Stimulated activated naive CD8-positive, alpha-beta T cell treated with anti-CD3 and anti-CD28 coated beads, Interleukin-15, Interleukin-2, amounts not matched to agents 100 ng/mL and 50 ng/mL, for 24 hours (primary cell): ENCODE data around the gene TXNRD1.

Source experiments
- H3K27ac Mint-ChIP-seq: one replicate; pipeline ENCODE4 v1.8.0; 2021; ENCODE audit warnings: mild to moderate bottlenecking, mixed read lengths
- H3K27me3 Mint-ChIP-seq: one replicate; pipeline ENCODE4 v1.8.0; 2021; ENCODE audit warnings: mixed read lengths
- H3K36me3 Mint-ChIP-seq: one replicate; pipeline ENCODE4 v1.8.0; 2021; ENCODE audit warnings: low read depth, mixed read lengths
- H3K4me1 Mint-ChIP-seq: one replicate; pipeline ENCODE4 v1.8.0; 2021; ENCODE audit warnings: low read depth, mixed read lengths
- H3K4me3 Mint-ChIP-seq: one replicate; pipeline ENCODE4 v1.8.0; 2021; ENCODE audit warnings: mild to moderate bottlenecking, mixed read lengths
- H3K9me3 Mint-ChIP-seq: one replicate; pipeline ENCODE4 v1.8.0; 2021; ENCODE audit warnings: mixed read lengths

TXNRD1 gene

GRCh38 chr12:104354868-104355570 lies 139.4 kb downstream of the TXNRD1 start:
- Mint-ChIP-seq H3K27ac (peak overlapping the region; percentile 3), H3K4me3 (no peak overlapping the region)

GRCh38 chr12:104355630-104356029 lies 140.1 kb downstream of the TXNRD1 start:
- Mint-ChIP-seq H3K27me3 (no peaks in the 10 kb centered on the region), H3K9me3 (no peaks in the 10 kb centered on the region), H3K27ac (peak overlapping the region; percentile 3), H3K36me3 (peaks cover 22% of the 10 kb centered on the region), H3K4me1 (no peaks in the 10 kb centered on the region), H3K4me3 (no peak overlapping the region)

More at GRCh38 chr12:104354868-104355570, 139.4 kb downstream of the TXNRD1 start:
- H3K9me3 Mint-ChIP-seq = no peaks in the 10 kb centered on the region
- H3K27me3 Mint-ChIP-seq = no peaks in the 10 kb centered on the region
- H3K4me1 Mint-ChIP-seq = no peaks in the 10 kb centered on the region
- peaks cover 28% of the 10 kb centered on the region for H3K36me3 Mint-ChIP-seq

- peaks cover 15% of the 10 kb centered on the region for H3K36me3 Mint-ChIP-seq
- no peaks in the 10 kb centered on the region for H3K27me3 Mint-ChIP-seq
- H3K9me3 Mint-ChIP-seq = no peaks in the 10 kb centered on the region
- no peak overlapping the region for H3K4me3 Mint-ChIP-seq
- H3K27ac Mint-ChIP-seq = no peak overlapping the region
- H3K4me1 Mint-ChIP-seq = no peaks in the 10 kb centered on the region
Measured at GRCh38 chr12:104356231-104357115, 140.9 kb downstream of the TXNRD1 start.

DNA sequence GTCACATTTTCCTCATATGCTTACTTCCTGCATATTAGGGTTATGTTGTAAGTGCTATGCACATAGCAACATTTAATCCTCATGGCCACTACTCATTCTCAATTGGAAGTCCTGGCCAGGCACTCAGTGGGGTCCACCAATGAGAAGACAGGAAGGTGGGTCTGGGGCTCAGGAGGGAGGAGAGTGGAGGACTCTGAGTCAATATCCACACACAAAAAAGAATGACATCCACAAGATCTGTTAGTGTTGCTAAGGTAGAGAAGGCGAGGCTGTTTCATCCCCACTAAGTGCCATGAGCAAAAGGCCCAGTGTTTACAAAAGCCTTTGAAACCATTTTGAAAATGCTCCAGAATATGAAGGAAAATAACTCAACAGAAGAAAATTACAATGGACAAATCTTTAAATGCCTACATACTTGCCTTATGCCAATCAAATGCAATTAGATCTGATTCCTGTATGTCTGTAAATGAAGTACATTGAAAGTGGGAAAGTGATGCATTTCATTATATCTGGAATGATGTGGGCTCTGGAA lies 141.9 kb downstream of the TXNRD1 start:
- Mint-ChIP-seq H3K36me3 (peaks cover 8% of the 10 kb centered on the region), H3K27me3 (no peaks in the 10 kb centered on the region), H3K27ac (no peak overlapping the region), H3K9me3 (no peaks in the 10 kb centered on the region), H3K4me1 (no peaks in the 10 kb centered on the region), H3K4me3 (no peak overlapping the region)

GRCh38 chr12:104358353-104359003 lies 142.9 kb downstream of the TXNRD1 start:
- no peak overlapping the region for H3K4me3 Mint-ChIP-seq
- no peaks in the 10 kb centered on the region for H3K4me1 Mint-ChIP-seq
- no peaks in the 10 kb centered on the region for H3K27me3 Mint-ChIP-seq
- H3K36me3 Mint-ChIP-seq = peaks cover 3% of the 10 kb centered on the region
- no peak overlapping the region for H3K27ac Mint-ChIP-seq
- no peaks in the 10 kb centered on the region for H3K9me3 Mint-ChIP-seq

GRCh38 chr12:104359216-104359615 lies 143.6 kb downstream of the TXNRD1 start:
- H3K9me3 Mint-ChIP-seq = no peaks in the 10 kb centered on the region
- H3K36me3 Mint-ChIP-seq = no peaks in the 10 kb centered on the region
- no peaks in the 10 kb centered on the region for H3K27me3 Mint-ChIP-seq
- no peak overlapping the region for H3K27ac Mint-ChIP-seq
- no peak overlapping the region for H3K4me3 Mint-ChIP-seq
- no peaks in the 10 kb centered on the region for H3K4me1 Mint-ChIP-seq

- Mint-ChIP-seq H3K9me3 (no peaks in the 10 kb centered on the region), H3K4me3 (no peak overlapping the region), H3K36me3 (no peaks in the 10 kb centered on the region), H3K27me3 (no peaks in the 10 kb centered on the region), H3K4me1 (no peaks in the 10 kb centered on the region), H3K27ac (no peak overlapping the region)
Measured at GRCh38 chr12:104360157-104360556, 144.6 kb downstream of the TXNRD1 start.

DNA sequence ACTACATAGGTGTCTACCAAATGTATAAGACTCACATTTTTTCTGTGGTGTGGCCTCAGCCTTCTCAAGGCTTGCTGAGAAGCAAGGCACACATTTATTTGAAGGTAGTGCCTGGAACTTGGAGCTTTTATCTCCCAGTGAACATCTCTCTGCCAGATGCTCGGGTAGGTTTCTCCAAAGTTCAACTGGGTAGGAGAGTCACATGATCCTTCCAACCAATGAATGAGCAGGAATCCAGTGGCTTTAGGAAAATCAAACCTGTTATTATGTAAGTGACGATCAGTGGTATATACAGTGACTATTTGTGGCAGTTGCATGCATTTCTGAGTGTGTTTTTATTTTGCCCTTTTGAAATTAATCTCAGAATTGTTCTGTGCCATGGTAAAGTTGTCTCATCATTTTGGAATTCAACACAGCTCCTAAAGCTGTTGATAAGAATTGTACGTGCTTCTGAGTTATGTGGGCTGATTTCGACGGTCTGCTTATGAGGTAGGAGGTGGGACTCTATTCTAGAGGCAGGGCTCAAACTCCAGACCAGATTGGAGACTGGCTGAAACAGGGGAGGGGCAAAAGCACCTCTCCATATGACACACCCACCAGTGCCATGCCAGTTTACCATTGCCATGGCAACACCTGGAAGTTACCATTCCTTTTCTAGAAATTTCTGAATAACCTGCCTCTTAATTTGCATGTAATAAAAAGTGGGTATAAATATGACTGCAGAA lies 145.6 kb downstream of the TXNRD1 start:
- Mint-ChIP-seq H3K27me3 (no peaks in the 10 kb centered on the region), H3K4me1 (no peaks in the 10 kb centered on the region), H3K27ac (no peak overlapping the region), H3K36me3 (no peaks in the 10 kb centered on the region), H3K4me3 (no peak overlapping the region), H3K9me3 (no peaks in the 10 kb centered on the region)

DNA sequence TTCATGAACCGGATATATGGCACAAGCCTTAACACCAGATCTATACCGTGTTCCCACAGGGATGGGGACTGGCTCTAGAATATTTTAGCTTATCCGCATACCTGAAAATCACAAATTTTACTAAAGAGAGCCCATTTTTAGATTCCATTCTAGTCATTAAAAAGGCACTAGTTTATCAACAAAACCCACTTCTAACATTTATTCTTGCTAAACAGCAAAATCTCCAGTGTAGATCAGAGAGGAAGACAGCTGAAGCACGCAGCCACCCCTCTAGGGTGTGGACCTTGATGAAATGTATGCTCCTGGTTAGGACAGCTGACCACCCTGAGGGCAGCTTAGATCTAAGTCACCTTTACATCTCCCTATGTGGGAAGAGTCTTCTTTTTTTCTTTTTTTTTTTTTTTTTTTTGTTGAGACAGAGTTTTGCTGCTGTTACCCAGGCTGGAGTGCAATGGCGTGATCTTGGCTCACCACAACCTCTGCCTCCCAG lies 150.4 kb downstream of the TXNRD1 start:
- Mint-ChIP-seq H3K4me3 (no peak overlapping the region), H3K27ac (no peak overlapping the region), H3K36me3 (peaks cover 4% of the 10 kb centered on the region), H3K4me1 (peaks cover under 1% of the 10 kb centered on the region), H3K9me3 (peaks cover 4% of the 10 kb centered on the region), H3K27me3 (no peaks in the 10 kb centered on the region)

GRCh38 chr12:104369708-104370107 lies 154.1 kb downstream of the TXNRD1 start:
- Mint-ChIP-seq H3K36me3 (peaks cover 4% of the 10 kb centered on the region), H3K27me3 (no peaks in the 10 kb centered on the region), H3K9me3 (peaks cover 4% of the 10 kb centered on the region), H3K4me1 (peaks cover 17% of the 10 kb centered on the region), H3K27ac (no peak overlapping the region), H3K4me3 (no peak overlapping the region)

- H3K36me3 Mint-ChIP-seq = peaks cover 4% of the 10 kb centered on the region
- no peak overlapping the region for H3K4me3 Mint-ChIP-seq
- H3K27ac Mint-ChIP-seq = no peak overlapping the region
- H3K9me3 Mint-ChIP-seq = peaks cover 4% of the 10 kb centered on the region
- peaks cover 17% of the 10 kb centered on the region for H3K4me1 Mint-ChIP-seq
- no peaks in the 10 kb centered on the region for H3K27me3 Mint-ChIP-seq
Measured at GRCh38 chr12:104371043-104371870, 155.7 kb downstream of the TXNRD1 start.

DNA sequence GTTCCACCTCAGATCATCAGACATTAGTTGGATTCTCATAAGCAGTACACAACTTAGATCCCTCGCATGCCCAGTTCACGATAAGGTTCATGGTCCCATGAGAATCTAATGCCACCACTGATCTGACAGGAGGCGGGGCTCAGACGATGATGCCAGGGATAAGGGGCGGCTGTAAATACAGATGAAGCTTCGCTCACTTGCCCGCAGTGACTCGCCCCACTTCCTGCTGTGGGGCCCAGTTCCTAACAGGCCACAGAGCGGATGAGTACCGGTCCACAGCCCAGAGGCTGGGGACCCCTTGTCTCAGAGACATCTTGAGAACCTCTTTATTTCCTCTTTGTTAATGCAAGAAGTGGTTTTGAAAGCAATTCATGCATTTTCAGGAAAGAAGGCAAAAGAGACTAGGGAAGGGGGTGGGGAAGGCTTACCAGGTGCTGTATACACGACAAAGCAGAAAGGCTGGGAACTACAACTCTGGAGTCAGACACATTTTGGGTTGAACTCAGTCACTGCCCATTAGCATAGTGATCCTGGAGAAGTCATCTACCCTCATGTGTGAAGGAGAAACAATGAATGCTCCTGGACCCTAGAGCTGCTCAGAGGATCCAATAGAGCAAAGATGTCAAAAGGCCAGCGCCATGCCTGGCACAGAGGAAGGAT lies 156.6 kb downstream of the TXNRD1 start:
- peaks cover 17% of the 10 kb centered on the region for H3K4me1 Mint-ChIP-seq
- H3K36me3 Mint-ChIP-seq = peaks cover 4% of the 10 kb centered on the region
- H3K27me3 Mint-ChIP-seq = no peaks in the 10 kb centered on the region
- H3K27ac Mint-ChIP-seq = peak overlapping the region; percentile 60
- H3K4me3 Mint-ChIP-seq = no peak overlapping the region
- H3K9me3 Mint-ChIP-seq = peaks cover 4% of the 10 kb centered on the region

GRCh38 chr12:104372721-104373335 lies 157.2 kb downstream of the TXNRD1 start:
- H3K36me3 Mint-ChIP-seq = peaks cover 4% of the 10 kb centered on the region
- no peak overlapping the region for H3K27ac Mint-ChIP-seq
- no peak overlapping the region for H3K4me3 Mint-ChIP-seq
- no peaks in the 10 kb centered on the region for H3K27me3 Mint-ChIP-seq
- H3K4me1 Mint-ChIP-seq = peaks cover 17% of the 10 kb centered on the region
- H3K9me3 Mint-ChIP-seq = peaks cover 4% of the 10 kb centered on the region
